Neural cell (in vitro differentiated cells): ENCODE data around the gene LETMD1. TPM values are rescaled to one million over a fixed set of nuclear protein-coding genes. Genes with fewer than 3 reads are reported as not detected.

Experiments
- H2AFZ ChIP-seq: fragments of 200-600, 300-800 bp; sonication (generic), shearing (Covaris generic); 2 replicates; pipeline ENCODE4 v1.6.0; 2014; ENCODE audit warnings: low read depth, mild to moderate bottlenecking, antibody characterized with exemption, low read length, moderate library complexity
- H3F3A ChIP-seq: fragments of 200-600 bp; shearing (Covaris generic); 2 replicates; pipeline ENCODE4 v1.6.1; 2016; ENCODE audit warnings: mild to moderate bottlenecking, moderate library complexity, mixed read lengths, antibody characterized with exemption, low read length; ENCODE audit not compliant: insufficient read depth, poor library complexity, severe bottlenecking
- H3K27ac ChIP-seq: fragments of 200-600, 300-800 bp; sonication (generic), shearing (Covaris generic); 2 replicates; pipeline ENCODE4 v1.5.1; 2014; ENCODE audit warnings: mild to moderate bottlenecking, low read length, moderate library complexity
- H3K27me3 ChIP-seq: fragments of 300-800, 200-600 bp; sonication (generic), shearing (Covaris generic); 2 replicates; pipeline ENCODE4 v1.6.0; 2014; ENCODE audit warnings: mild to moderate bottlenecking, low read depth, low read length, moderate library complexity; ENCODE audit not compliant: insufficient read depth
- H3K36me3 ChIP-seq: fragments of 300-800, 200-600 bp; sonication (generic), shearing (Covaris generic); 2 replicates; pipeline ENCODE4 v1.5.1; 2014; ENCODE audit warnings: mild to moderate bottlenecking, antibody characterized with exemption, low read length, moderate library complexity; ENCODE audit not compliant: insufficient read depth
- H3K4me2 ChIP-seq: fragments of 300-800, 200-600 bp; sonication (generic), shearing (Covaris generic); 2 replicates; pipeline ENCODE4 v1.6.0; 2014; ENCODE audit warnings: mild to moderate bottlenecking, low read length
- H3K4me3 ChIP-seq: fragments of 300-800, 200-600 bp; sonication (generic), shearing (Covaris generic); 2 replicates; pipeline ENCODE4 v1.5.1; 2014; ENCODE audit warnings: mild to moderate bottlenecking, low read length, moderate library complexity
- H3K79me2 ChIP-seq: fragments of 200-600 bp; shearing (Covaris generic); replicated peaks from 2 replicates; pipeline ENCODE4 v1.6.0; 2014; ENCODE audit warnings: mild to moderate bottlenecking, low read length, moderate library complexity; ENCODE audit not compliant: insufficient read depth
- H3K9ac ChIP-seq: fragments of 300-800, 200-600 bp; sonication (generic), shearing (Covaris generic); 2 replicates; pipeline ENCODE4 v1.6.1; 2016; ENCODE audit warnings: mild to moderate bottlenecking, low read length, mixed read lengths
- H3K9me2 ChIP-seq: fragments of 200-600 bp; shearing (Covaris generic); 2 replicates; pipeline ENCODE4 v1.6.1; 2016; ENCODE audit warnings: mild to moderate bottlenecking, low read length, mixed read lengths; ENCODE audit not compliant: insufficient read depth
- H3K9me3 ChIP-seq: fragments of 200-600, 300-800 bp; sonication (generic), shearing (Covaris generic); 2 replicates; pipeline ENCODE4 v1.6.1; 2016; ENCODE audit warnings: mild to moderate bottlenecking, mixed run types, low read length, moderate library complexity, mixed read lengths
- H4K20me1 ChIP-seq: fragments of 200-600 bp; shearing (Covaris generic); 2 replicates; pipeline ENCODE4 v1.6.1; 2016; ENCODE audit warnings: mild to moderate bottlenecking, mixed run types; ENCODE audit not compliant: insufficient read depth
- EP300 ChIP-seq: fragments of 450-650 bp; conservative IDR thresholded peaks from 2 replicates; pipeline ENCODE4 v1.6.1; 2014; ENCODE audit warnings: antibody characterized with exemption, mild to moderate bottlenecking, moderate library complexity; ENCODE audit not compliant: poor library complexity, severe bottlenecking
- EZH2 ChIP-seq: fragments of 200-600, 300-800 bp; shearing (Covaris generic), sonication (generic); IDR thresholded peaks from 2 replicates; pipeline ENCODE4 v1.6.1; 2014; ENCODE audit warnings: antibody characterized with exemption, low read length, borderline replicate concordance, mild to moderate bottlenecking; ENCODE audit not compliant: insufficient read depth, poor library complexity, severe bottlenecking
- MXI1 ChIP-seq: fragments of 450-650 bp; conservative IDR thresholded peaks from 2 replicates; pipeline ENCODE4 v1.6.1; 2014; ENCODE audit warnings: antibody characterized with exemption, mild to moderate bottlenecking; ENCODE audit not compliant: poor library complexity, severe bottlenecking
- POLR2AphosphoS5 ChIP-seq: IDR thresholded peaks from 2 replicates; pipeline ENCODE4 v1.6.1; 2012
- RAD21 ChIP-seq: fragments of 450-650 bp; conservative IDR thresholded peaks from 2 replicates; pipeline ENCODE4 v1.6.1; 2014; ENCODE audit warnings: antibody characterized with exemption, mild to moderate bottlenecking, moderate library complexity
- SMC3 ChIP-seq: fragments of 450-650 bp; conservative IDR thresholded peaks from 2 replicates; pipeline ENCODE4 v1.6.1; 2014; ENCODE audit warnings: antibody characterized with exemption, mild to moderate bottlenecking, moderate library complexity; ENCODE audit not compliant: poor library complexity
- TAF1 ChIP-seq: IDR thresholded peaks from 2 replicates; pipeline ENCODE4 v1.6.1; 2012; ENCODE audit warnings: low read depth
- polyA plus RNA-seq: library from polyadenylated mRNA; depleted of rRNA; stranded (reverse); fragments of >200 nt; gene quantifications from 2 replicates; pipeline ENCODE4 v1.2.3, GENCODE V29; 2014
- TF ChIP-seq, protein P1 (sequence below): fragments of 450-650 bp; IDR thresholded peaks from 2 replicates; pipeline ENCODE4 v1.5.1; 2014; ENCODE audit warnings: antibody characterized with exemption, mild to moderate bottlenecking, moderate library complexity; ENCODE audit not compliant: poor library complexity, severe bottlenecking
- TF ChIP-seq, protein P2 (sequence below): IDR thresholded peaks from 2 replicates; pipeline ENCODE4 v1.6.1; 2012; ENCODE audit warnings: borderline replicate concordance

LETMD1 gene
- polyA plus RNA-seq, 1 donor from 2014 or later = 101 TPM

DNA sequence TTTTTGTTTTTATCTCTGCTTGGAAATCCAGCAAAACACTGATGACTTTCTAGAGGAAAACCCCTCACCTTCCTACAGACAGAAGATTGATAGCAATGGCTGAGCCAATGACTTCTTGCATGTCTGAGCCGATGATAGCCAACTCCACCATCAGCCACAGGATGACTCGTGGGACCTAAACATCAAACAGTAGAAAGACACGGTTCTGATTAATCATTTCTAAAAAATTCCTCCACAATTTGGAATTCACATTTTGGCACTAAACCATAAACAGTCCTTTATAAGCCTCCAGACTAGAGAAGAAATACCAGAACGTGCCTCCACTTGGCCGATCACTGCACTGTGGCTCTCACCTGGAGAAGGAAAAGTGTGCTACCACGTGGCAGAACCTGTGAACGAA lies 47.9 kb upstream of the LETMD1 start:
- H3K27me3 ChIP-seq = no peaks in the 10 kb centered on the region

DNA sequence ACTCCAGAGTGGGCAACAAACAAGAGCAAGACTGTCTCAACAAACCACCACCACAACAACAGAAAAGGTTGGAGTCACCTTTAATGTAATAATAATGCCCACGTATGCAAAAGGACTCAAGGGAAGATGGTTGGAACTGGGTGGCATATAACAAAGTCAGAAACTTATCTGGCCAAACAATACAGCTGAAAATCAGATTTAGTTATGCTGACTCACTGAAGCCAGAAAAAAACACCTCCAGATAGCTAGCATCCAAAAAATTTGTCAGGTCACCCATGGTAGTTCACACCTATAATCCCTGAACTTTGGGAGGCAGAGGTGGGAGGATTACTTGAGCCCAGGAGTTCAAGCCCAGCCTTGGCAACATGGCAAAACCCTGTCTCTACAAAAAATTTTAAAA lies 46.3 kb upstream of the LETMD1 start:
- Histone ChIP-seq H3K9ac (no peak overlapping the region), H3K27me3 (no peaks in the 10 kb centered on the region), H3K4me3 (no peak overlapping the region), H4K20me1 (no peaks in the 10 kb centered on the region), H3K79me2 (no peaks in the 10 kb centered on the region), H3K9me3 (no peaks in the 10 kb centered on the region), H3K27ac (no peak overlapping the region), H3K36me3 (no peaks in the 10 kb centered on the region), H3F3A (no peaks in the 10 kb centered on the region), H3K4me2 (no peak overlapping the region), H3K9me2 (no peaks in the 10 kb centered on the region), H2AFZ (no peak overlapping the region)
- TF ChIP-seq EP300 = no peak
- no peak for TF ChIP-seq MXI1
- TF ChIP-seq POLR2AphosphoS5 = no peak
- TF ChIP-seq, protein P1, sequence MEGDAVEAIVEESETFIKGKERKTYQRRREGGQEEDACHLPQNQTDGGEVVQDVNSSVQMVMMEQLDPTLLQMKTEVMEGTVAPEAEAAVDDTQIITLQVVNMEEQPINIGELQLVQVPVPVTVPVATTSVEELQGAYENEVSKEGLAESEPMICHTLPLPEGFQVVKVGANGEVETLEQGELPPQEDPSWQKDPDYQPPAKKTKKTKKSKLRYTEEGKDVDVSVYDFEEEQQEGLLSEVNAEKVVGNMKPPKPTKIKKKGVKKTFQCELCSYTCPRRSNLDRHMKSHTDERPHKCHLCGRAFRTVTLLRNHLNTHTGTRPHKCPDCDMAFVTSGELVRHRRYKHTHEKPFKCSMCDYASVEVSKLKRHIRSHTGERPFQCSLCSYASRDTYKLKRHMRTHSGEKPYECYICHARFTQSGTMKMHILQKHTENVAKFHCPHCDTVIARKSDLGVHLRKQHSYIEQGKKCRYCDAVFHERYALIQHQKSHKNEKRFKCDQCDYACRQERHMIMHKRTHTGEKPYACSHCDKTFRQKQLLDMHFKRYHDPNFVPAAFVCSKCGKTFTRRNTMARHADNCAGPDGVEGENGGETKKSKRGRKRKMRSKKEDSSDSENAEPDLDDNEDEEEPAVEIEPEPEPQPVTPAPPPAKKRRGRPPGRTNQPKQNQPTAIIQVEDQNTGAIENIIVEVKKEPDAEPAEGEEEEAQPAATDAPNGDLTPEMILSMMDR = no peak
- TF ChIP-seq RAD21 = no peak
- TF ChIP-seq, protein P2, sequence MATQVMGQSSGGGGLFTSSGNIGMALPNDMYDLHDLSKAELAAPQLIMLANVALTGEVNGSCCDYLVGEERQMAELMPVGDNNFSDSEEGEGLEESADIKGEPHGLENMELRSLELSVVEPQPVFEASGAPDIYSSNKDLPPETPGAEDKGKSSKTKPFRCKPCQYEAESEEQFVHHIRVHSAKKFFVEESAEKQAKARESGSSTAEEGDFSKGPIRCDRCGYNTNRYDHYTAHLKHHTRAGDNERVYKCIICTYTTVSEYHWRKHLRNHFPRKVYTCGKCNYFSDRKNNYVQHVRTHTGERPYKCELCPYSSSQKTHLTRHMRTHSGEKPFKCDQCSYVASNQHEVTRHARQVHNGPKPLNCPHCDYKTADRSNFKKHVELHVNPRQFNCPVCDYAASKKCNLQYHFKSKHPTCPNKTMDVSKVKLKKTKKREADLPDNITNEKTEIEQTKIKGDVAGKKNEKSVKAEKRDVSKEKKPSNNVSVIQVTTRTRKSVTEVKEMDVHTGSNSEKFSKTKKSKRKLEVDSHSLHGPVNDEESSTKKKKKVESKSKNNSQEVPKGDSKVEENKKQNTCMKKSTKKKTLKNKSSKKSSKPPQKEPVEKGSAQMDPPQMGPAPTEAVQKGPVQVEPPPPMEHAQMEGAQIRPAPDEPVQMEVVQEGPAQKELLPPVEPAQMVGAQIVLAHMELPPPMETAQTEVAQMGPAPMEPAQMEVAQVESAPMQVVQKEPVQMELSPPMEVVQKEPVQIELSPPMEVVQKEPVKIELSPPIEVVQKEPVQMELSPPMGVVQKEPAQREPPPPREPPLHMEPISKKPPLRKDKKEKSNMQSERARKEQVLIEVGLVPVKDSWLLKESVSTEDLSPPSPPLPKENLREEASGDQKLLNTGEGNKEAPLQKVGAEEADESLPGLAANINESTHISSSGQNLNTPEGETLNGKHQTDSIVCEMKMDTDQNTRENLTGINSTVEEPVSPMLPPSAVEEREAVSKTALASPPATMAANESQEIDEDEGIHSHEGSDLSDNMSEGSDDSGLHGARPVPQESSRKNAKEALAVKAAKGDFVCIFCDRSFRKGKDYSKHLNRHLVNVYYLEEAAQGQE = no peak
- TF ChIP-seq SMC3 = no peak
- no peak for TF ChIP-seq TAF1
- no peak for TF ChIP-seq EZH2

More for the DNA sequence above, 47.9 kb upstream of the LETMD1 start:
- Histone ChIP-seq H3K36me3 (no peaks in the 10 kb centered on the region), H2AFZ (no peak overlapping the region), H3K79me2 (no peaks in the 10 kb centered on the region), H3K9ac (no peak overlapping the region), H3F3A (no peaks in the 10 kb centered on the region), H3K9me3 (no peaks in the 10 kb centered on the region), H3K4me3 (no peak overlapping the region), H3K4me2 (no peak overlapping the region), H3K9me2 (no peaks in the 10 kb centered on the region), H3K27ac (no peak overlapping the region), H4K20me1 (no peaks in the 10 kb centered on the region)
- TF ChIP-seq RAD21 = no peak
- no peak for TF ChIP-seq POLR2AphosphoS5
- TF ChIP-seq, protein P1 = no peak
- TF ChIP-seq EP300 = no peak
- TF ChIP-seq, protein P2 = no peak
- no peak for TF ChIP-seq TAF1
- TF ChIP-seq EZH2 = no peak
- TF ChIP-seq MXI1 = no peak
- no peak for TF ChIP-seq SMC3
